Activated CD4-positive, alpha-beta T cell treated with anti-CD3 and anti-CD28 coated beads, Interleukin-2, amount 50 U/mL, for 16 hours (primary cell): ENCODE results near the gene DUSP16.
"Not testable (repeated sequence)": the region's sequence is repeated elsewhere in the genome, so short reads cannot be mapped to it uniquely, and the experiment has no call there.

Experiments
- DNase-seq: peaks from one replicate; pipeline ENCODE4 v3.0.0-alpha.2; 2020

Gene DUSP16

GRCh38 chr12:12488823-12489550 is 73.7 kb downstream of the DUSP16 start:
- DNase-seq, result peak; percentile 56

GRCh38 chr12:12488296-12488695 is 74.4 kb downstream of the DUSP16 start:
- no peak for DNase-seq

- no peak for DNase-seq
These were observed 75.2 kb downstream of the DUSP16 start for GRCh38 chr12:12487490-12487889.

- peak; percentile 66 for DNase-seq
These were observed 75.9 kb downstream of the DUSP16 start for GRCh38 chr12:12486661-12487240.

- DNase-seq, result no peak
These were observed 79.2 kb downstream of the DUSP16 start for GRCh38 chr12:12483438-12483837.

- no peak for DNase-seq
These were observed 79.7 kb downstream of the DUSP16 start for GRCh38 chr12:12482959-12483358.

- DNase-seq, result peak; percentile 66
These were observed 80.4 kb downstream of the DUSP16 start for GRCh38 chr12:12482150-12482761.

- peak; percentile 59 for DNase-seq
These were observed 81.0 kb downstream of the DUSP16 start for GRCh38 chr12:12481631-12482030.

GRCh38 chr12:12480074-12480473 is 82.6 kb downstream of the DUSP16 start:
- DNase-seq, result no peak

- DNase-seq, result no peak
These were observed 85.2 kb downstream of the DUSP16 start for GRCh38 chr12:12477532-12477890.

GRCh38 chr12:12476857-12477531 is 85.7 kb downstream of the DUSP16 start:
- no peak for DNase-seq

- DNase-seq, result peak; percentile 95
These were observed 87.5 kb downstream of the DUSP16 start for GRCh38 chr12:12474931-12475795.

GRCh38 chr12:12474471-12474928 is 88.2 kb downstream of the DUSP16 start:
- peak; percentile 79 for DNase-seq

- DNase-seq, result no peak
These were observed 89.4 kb downstream of the DUSP16 start for GRCh38 chr12:12473223-12473622.

- not testable (repeated sequence) for DNase-seq
These were observed 90.4 kb downstream of the DUSP16 start for GRCh38 chr12:12471982-12472961.

GRCh38 chr12:12470751-12471306 is 91.8 kb downstream of the DUSP16 start:
- no peak for DNase-seq

GRCh38 chr12:12469386-12469785 is 93.3 kb downstream of the DUSP16 start:
- DNase-seq, result no peak

GRCh38 chr12:12468575-12468974 is 94.1 kb downstream of the DUSP16 start:
- no peak for DNase-seq

- DNase-seq, result peak; percentile 67
These were observed 94.9 kb downstream of the DUSP16 start for GRCh38 chr12:12467688-12468261.

- no peak for DNase-seq
These were observed 95.4 kb downstream of the DUSP16 start for GRCh38 chr12:12467264-12467663.

- DNase-seq, result peak; percentile 74
These were observed 96.5 kb downstream of the DUSP16 start for GRCh38 chr12:12466157-12466556.
